Colonic mucosa (tissue), 4 donors: ENCODE results near the gene GNAI2. TPM values are rescaled to one million over a fixed set of nuclear protein-coding genes. Genes with fewer than 3 reads are reported as not detected.

Source experiments
- DNase-seq: peaks from one replicate; pipeline ENCODE4 v3.0.0-alpha.2; 2020
- H3K27ac ChIP-seq: fragments of 200-600 bp; one replicate; pipeline ENCODE4 v1.8.0; 2021
- H3K27me3 ChIP-seq: fragments of 200-600 bp; one replicate; pipeline ENCODE4 v1.8.0; 2021
- H3K36me3 ChIP-seq: fragments of 200-600 bp; one replicate; pipeline ENCODE4 v1.8.0; 2021
- H3K4me1 ChIP-seq: fragments of 200-600 bp; one replicate; pipeline ENCODE4 v1.8.0; 2021; ENCODE audit warnings: mild to moderate bottlenecking
- H3K4me3 ChIP-seq: fragments of 200-600 bp; one replicate; pipeline ENCODE4 v1.8.0; 2021
- H3K9ac ChIP-seq, 2 donors: one replicate each; pipeline ENCODE4 v1.7.0; 2013; ENCODE audit warnings: control low read depth in 2 of 2, low read depth in 2 of 2, low read length in 2 of 2
- H3K9me3 ChIP-seq: fragments of 200-600 bp; one replicate; pipeline ENCODE4 v1.8.0; 2021
- CTCF ChIP-seq: fragments of 200-600 bp; IDR thresholded peaks from one replicate; pipeline ENCODE4 v1.8.0; 2022; ENCODE audit warnings: antibody characterized with exemption, mild to moderate bottlenecking
- intact Hi-C: fragments of 100-400 bp; cut with DNase I; formaldehyde crosslinking; loops from one replicate; pipeline ENCODE4 v1.14.1; 2022
- total RNA-seq, 2 donors: library from RNA; stranded (reverse); fragmentation: NEBNext Ultra II Directional in 1 of 2; extraction: Animal tissue kit (Norgen Biotek cat#: 25700) in 1 of 2; gene quantifications; one replicate each; pipeline ENCODE4 v1.2.1, GENCODE V29; 2021
- donor health status: healthy.
- donor health status: DM: no; HTN: no; CAD: no.
- donor health status: DM: no; HTN: no; CAD: no.

Gene GNAI2
- total RNA-seq, 2 donors from 2014 or later, result 48.7 to 77.4 TPM

GRCh38 chr3:50293079-50293801 is 57.2 kb downstream of the GNAI2 start:
- Histone ChIP-seq H3K9ac (peak overlapping the region; percentile 60 to 90), H3K4me3 (no peak overlapping the region)

DNA sequence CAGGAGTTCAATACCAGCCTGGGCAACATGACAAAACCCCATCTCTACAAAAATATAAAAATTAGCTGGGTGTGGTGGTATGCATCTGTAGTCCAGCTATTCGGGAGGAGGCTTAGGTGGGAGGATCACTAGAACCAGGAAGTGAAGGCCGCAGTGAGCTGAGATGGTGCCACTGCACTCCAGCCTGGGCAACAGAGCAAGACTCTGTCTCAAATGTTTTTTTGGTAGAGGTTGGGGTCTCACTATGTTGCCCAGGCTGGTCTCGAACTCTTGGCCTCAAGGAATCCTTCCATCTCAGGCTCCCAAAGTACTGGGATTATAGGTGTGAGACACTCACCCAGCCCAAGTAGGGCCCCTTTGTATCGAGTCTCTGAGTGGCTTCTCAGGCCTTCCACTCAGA is 58.1 kb downstream of the GNAI2 start:
- Histone ChIP-seq H3K9ac (no peak overlapping the region), H3K9me3 (no peaks in the 10 kb centered on the region), H3K4me1 (peaks cover 15% of the 10 kb centered on the region), H3K4me3 (no peak overlapping the region), H3K36me3 (no peaks in the 10 kb centered on the region), H3K27me3 (no peaks in the 10 kb centered on the region), H3K27ac (no peak overlapping the region)
- no peak for TF ChIP-seq CTCF
- no peak for DNase-seq
- intact Hi-C loops, result no loop called here

More at GRCh38 chr3:50293079-50293801, 57.2 kb downstream of the GNAI2 start:
- TF ChIP-seq CTCF, result no peak
- intact Hi-C loops, result no loop called here
- Histone ChIP-seq H3K36me3 (no peaks in the 10 kb centered on the region), H3K27ac (peak overlapping the region; percentile 57), H3K27me3 (no peaks in the 10 kb centered on the region), H3K4me1 (peaks cover 10% of the 10 kb centered on the region), H3K9me3 (no peaks in the 10 kb centered on the region)
- DNase-seq, result no peak

GRCh38 chr3:50294492-50295403 is 58.7 kb downstream of the GNAI2 start:
- no peaks in the 10 kb centered on the region for H3K27me3 ChIP-seq
- H3K4me1 ChIP-seq, result peaks cover 15% of the 10 kb centered on the region
- no peaks in the 10 kb centered on the region for H3K9me3 ChIP-seq
- H3K4me3 ChIP-seq, result no peak overlapping the region
- DNase-seq, result no peak
- no peak for TF ChIP-seq CTCF
- H3K9ac ChIP-seq, result no peak overlapping the region
- H3K27ac ChIP-seq, result no peak overlapping the region
- no peaks in the 10 kb centered on the region for H3K36me3 ChIP-seq
- intact Hi-C loops, result no loop called here

- no peaks in the 10 kb centered on the region for H3K9me3 ChIP-seq
- no peak for DNase-seq
- no peaks in the 10 kb centered on the region for H3K36me3 ChIP-seq
- H3K27me3 ChIP-seq, result no peaks in the 10 kb centered on the region
- no peak for TF ChIP-seq CTCF
- no peak overlapping the region for H3K9ac ChIP-seq
- no peak overlapping the region for H3K4me3 ChIP-seq
- intact Hi-C loops, result no loop called here
- H3K4me1 ChIP-seq, result peaks cover 22% of the 10 kb centered on the region
- H3K27ac ChIP-seq, result no peak overlapping the region
Measured at GRCh38 chr3:50295553-50296431, 59.8 kb downstream of the GNAI2 start.

- TF ChIP-seq CTCF, result no peak
- peaks cover 15% of the 10 kb centered on the region for H3K4me1 ChIP-seq
- H3K9me3 ChIP-seq, result no peaks in the 10 kb centered on the region
- H3K27ac ChIP-seq, result no peak overlapping the region
- H3K4me3 ChIP-seq, result no peak overlapping the region
- no peaks in the 10 kb centered on the region for H3K36me3 ChIP-seq
- H3K9ac ChIP-seq, result no peak overlapping the region
- no peak for DNase-seq
- H3K27me3 ChIP-seq, result no peaks in the 10 kb centered on the region
- intact Hi-C loops, result no loop called here
Measured at GRCh38 chr3:50296721-50297383, 60.8 kb downstream of the GNAI2 start.
